ENCODE data around the gene CHMP2A. TPM values are rescaled to one million over a fixed set of nuclear protein-coding genes. Genes with fewer than 3 reads are reported as not detected.

The CHMP2A gene
- total and polyA plus RNA-seq, 2 of the 4 experiments (the other 2 are of a cell fraction) = 105 to 183 TPM

DNA sequence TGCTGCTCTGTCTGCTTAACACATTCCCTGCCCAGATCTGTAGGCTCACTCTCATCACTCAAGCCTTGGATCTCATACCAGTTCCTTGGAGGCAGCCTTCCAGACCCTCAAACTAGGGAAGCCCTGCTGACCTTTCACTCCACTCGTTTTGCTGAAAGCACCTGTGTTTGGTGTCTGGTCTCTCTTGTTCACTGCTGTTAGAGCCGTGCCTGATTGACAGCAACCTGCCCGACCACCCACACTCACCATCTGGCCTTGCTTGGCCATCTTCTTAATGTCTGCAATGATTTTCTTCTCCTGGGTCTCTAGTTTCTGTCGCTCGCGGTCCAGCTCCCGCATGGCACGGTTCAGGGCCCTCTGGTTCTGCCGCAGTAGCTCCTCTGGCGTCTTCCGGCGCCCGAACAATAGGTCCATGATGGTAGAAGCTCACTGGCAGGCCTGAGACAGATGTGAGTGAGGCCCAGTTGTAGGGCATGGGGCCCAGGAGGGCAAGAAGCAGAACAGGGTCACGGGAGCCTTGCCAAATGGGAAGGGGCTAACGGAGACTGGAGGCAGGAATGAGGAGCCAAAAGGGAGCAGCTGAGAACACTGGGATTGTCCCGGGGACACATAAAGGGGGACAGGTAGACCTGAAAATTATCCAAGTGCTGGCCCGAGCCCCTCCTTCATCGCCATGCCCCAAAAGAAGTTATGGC is 959 bp downstream of the CHMP2A start:
- WGBS, 2 experiments (ENCODE audit: extremely low coverage in 2 of 2, insufficient read length in 1 of 2) = 45% methylated on average over 5 of the region's 18 CpGs; no CpG with 5 or more reads in 1 of the 2 experiments
- Histone ChIP-seq H2AK9ac (replicated peaks; ENCODE audit: low read depth, low read length, poor library complexity) (peak overlapping the region; percentile 100), H3K36me3 (ENCODE audit: control insufficient read depth, insufficient read depth, low read length) (peaks cover 50% of the 10 kb centered on the region), H3K56ac (ENCODE audit: extremely low read depth, insufficient read depth, low read length) (peak overlapping the region; percentile 35), H3K18ac (ENCODE audit: low read depth, low read length) (no peak overlapping the region), H3K9me1 (ENCODE audit: insufficient read depth, low read length) (peaks cover 14% of the 10 kb centered on the region), H3K4ac (ENCODE audit: low read depth, low read length) (peak overlapping the region; percentile 95), H3K23ac (ENCODE audit: low read depth, low read length) (peak overlapping the region; percentile 86), H3K79me1 (ENCODE audit: low read depth in 1 of 2, low read length in 2 of 2) (peaks cover 23 to 67% of the 10 kb centered on the region in 2 experiments), H3K4me2 (ENCODE audit: low read depth, low read length) (peak overlapping the region; percentile 90), H4K20me1 (ENCODE audit: insufficient read depth, low read length) (peaks cover 41% of the 10 kb centered on the region), H3K9me3 (ENCODE audit: control insufficient read depth, insufficient read depth, low read length) (no peaks in the 10 kb centered on the region), H3K27me3 (ENCODE audit: control insufficient read depth, insufficient read depth, low read length) (no peaks in the 10 kb centered on the region), H4K5ac (ENCODE audit: low read depth, low read length) (peak overlapping the region; percentile 68), H3K27ac (ENCODE audit: insufficient read depth, low read length) (peak overlapping the region; percentile 80), H2AK5ac (ENCODE audit: low read depth, low read length) (peak overlapping the region; percentile 96), H2BK20ac (ENCODE audit: low read depth, low read length) (no peak overlapping the region), H2AFZ (replicated peaks; ENCODE audit: low read length, poor library complexity) (peak overlapping the region; percentile 96), H3K9ac (ENCODE audit: low read depth, low read length) (peak overlapping the region; percentile 74), H3K4me1 (ENCODE audit: control insufficient read depth, insufficient read depth, low read length) (peaks cover 17% of the 10 kb centered on the region), H3K4me3 (ENCODE audit: insufficient read depth, low read depth, low read length) (peak overlapping the region; percentile 55), H2BK5ac (ENCODE audit: low read depth, low read length, poor library complexity, severe bottlenecking) (peak overlapping the region; percentile 77), H2BK15ac (ENCODE audit: low read depth, low read length) (no peak overlapping the region), H4K8ac (ENCODE audit: low read depth in 2 of 2, low read length in 2 of 2) (peak overlapping the region; percentile 97 to 99), H3K14ac (replicated peaks; ENCODE audit: low read depth, low read length) (peak overlapping the region; percentile 97), H2BK120ac (ENCODE audit: low read depth, low read length) (peak overlapping the region; percentile 8; the same call in 1 of the 2 replicates), H4K91ac (ENCODE audit: insufficient read depth, low read depth, low read length) (peak overlapping the region; percentile 91)
- DNase-seq (no peak), ATAC-seq (ENCODE audit: low read depth) (no peak)
- TF ChIP-seq CHD1 (IDR thresholded peaks at IDR 0.05; ENCODE audit: low read depth, low read length) (no peak), MAZ (IDR thresholded peaks at IDR 0.05; ENCODE audit: borderline replicate concordance, low read depth, low read length) (no peak)
- intact Hi-C loops (cut with micrococcal nuclease) = no loop called here
- BruUV-seq (replicated peaks) = no TSS peak
- POLR2A ChIA-PET (ENCODE audit: unreplicated experiment) = no interaction called here
- in situ Hi-C loops (cut with MboI; ENCODE audit: low sequenced_read_pairs) = no loop called here
- dilution Hi-C loops (cut with HindIII; ENCODE audit: low sequenced_read_pairs, unreplicated experiment) = no loop called here
- CTCF ChIA-PET = no interaction called here
